ENCODE results near the gene EVI5L.

- TF ChIP-seq CTCF (IDR thresholded peaks at IDR 0.05) (no peak), POLR2A (IDR thresholded peaks at IDR 0.05) (no peak)
These were observed 78.2 kb downstream of the EVI5L start for GRCh38 chr19:7908078-7908699.

Data from breast epithelium (tissue), 3 donors.